GM19193 (cell line): Measurements from ENCODE around the gene SOHLH2.

Experiments
- POLR2A ChIP-seq: IDR thresholded peaks from 4 replicates; pipeline ENCODE4 v1.6.1; 2011; ENCODE audit not compliant: insufficient read depth, insufficient read length; ENCODE audit errors: extremely low read depth

SOHLH2 gene

DNA sequence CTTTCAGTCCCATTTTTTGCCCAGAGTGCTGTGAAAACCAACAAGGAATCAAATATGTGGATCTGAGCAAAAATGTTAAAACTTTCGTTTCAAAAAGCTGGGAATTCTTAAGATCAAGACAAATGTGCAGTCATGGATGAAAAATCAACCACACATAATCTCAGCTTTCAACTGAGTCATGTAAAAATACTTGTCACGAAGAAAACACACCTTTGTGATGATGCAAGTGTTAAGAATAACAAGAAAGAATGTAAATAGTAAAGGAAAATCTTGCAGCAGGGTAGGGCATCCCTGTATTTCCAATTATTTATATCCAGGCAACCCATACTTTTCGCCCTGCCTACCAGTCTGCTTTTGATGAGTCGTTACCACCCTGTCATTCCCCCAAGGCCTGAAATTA lies 55.7 kb downstream of the SOHLH2 start:
- TF ChIP-seq POLR2A: no peak

DNA sequence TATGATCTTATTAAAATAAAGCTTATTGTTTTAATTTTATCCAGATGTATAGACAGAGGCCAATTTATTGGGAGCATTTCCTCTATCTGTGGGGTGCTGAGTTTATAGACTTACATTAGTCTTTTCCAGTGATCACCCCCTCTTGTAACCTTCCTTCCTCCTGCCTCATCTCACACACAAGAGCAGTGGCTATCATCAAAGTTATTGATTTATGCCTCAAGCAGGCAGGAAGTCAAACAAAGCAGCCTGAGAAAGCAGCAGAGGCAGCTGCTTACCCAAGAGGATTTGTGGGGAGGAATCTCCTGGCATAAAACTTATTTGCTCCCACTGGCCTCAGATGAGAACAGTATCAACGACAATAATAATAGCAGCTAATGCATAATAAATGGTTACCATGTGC lies 56.9 kb downstream of the SOHLH2 start:
- TF ChIP-seq POLR2A: no peak

GRCh38 chr13:36154567-36155291 lies 59.6 kb downstream of the SOHLH2 start:
- TF ChIP-seq POLR2A: no peak

GRCh38 chr13:36151591-36151990 lies 62.8 kb downstream of the SOHLH2 start:
- TF ChIP-seq POLR2A: no peak

- TF ChIP-seq POLR2A: no peak
These were observed 65.9 kb downstream of the SOHLH2 start for GRCh38 chr13:36148446-36148845.

GRCh38 chr13:36147330-36147729 lies 67.0 kb downstream of the SOHLH2 start:
- no peak for TF ChIP-seq POLR2A

DNA sequence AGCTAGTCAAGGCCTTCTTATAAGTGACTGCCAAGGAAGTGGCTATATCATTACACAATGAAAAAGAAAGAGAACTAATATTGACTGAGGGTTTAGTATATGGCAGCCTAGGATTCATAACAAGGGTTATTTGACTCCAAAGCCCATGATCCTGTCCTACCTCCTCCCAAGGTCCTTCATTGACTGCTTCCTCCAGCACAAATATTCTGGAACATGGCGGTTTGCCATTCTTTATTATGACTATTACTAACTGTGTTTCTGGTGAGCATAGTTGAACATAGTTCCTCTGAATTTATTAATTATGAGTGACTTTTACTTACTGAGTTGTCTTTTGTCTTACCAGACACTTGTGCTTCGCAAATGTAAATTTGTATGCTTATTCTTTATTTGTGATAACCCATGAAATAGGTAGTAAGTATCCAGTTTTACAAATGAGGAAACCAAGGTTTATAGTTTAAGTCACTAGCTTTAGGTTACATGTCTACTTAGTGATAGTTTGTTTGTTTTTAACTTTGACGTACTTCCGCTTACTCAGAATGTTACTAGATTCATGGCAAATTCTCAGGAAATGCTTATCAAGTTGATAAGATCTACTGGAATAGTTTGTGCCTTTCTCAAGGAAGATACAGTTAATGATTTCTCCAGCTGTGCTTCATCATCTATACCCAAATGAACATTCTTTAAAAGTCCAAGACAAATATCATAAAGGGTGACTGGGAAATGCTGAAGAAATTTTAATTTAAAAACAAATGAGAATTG lies 67.7 kb downstream of the SOHLH2 start:
- no peak for TF ChIP-seq POLR2A

- no peak for TF ChIP-seq POLR2A
These were observed 70.6 kb downstream of the SOHLH2 start for GRCh38 chr13:36143738-36144137.

DNA sequence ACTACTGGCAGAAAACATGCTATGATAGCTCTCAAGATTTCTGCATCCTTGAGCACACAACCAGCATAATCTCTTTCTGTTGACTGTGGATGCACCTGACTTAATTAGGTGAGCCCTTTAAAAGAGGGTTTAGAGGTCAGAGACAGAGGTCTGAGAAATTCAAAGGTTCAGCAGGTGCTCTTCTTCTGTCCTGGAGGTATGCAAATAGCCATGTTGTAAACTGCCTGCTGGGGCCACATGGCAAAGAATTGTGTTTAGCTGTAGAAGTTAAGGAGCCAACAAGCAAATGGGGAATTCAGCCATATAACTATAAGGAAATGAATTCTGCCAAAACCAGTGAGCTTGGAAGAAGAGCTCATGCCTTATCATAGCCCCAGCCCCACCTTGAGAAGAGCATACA lies 71.6 kb downstream of the SOHLH2 start:
- TF ChIP-seq POLR2A: no peak

DNA sequence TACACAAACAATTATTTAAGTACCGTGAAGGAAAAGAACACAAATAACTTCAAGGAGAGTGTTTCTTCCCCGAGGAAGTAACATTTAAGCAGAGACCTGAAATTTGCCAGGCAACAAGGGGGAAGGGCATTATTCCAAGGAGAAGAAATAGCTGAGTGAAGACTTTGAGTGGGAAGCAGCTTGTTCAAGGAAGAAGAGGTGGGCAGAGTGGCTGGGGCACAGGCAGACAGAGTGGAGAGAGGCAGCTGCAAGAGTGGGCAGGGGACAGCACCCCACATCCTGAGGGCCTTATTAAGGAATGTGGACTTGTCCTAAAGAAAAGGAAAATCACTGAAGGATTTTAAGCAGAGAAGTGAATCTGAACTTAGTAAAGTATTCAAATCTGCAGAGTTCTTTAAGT lies 78.5 kb downstream of the SOHLH2 start:
- no peak for TF ChIP-seq POLR2A

GRCh38 chr13:36134632-36135031 lies 79.7 kb downstream of the SOHLH2 start:
- TF ChIP-seq POLR2A: no peak

DNA sequence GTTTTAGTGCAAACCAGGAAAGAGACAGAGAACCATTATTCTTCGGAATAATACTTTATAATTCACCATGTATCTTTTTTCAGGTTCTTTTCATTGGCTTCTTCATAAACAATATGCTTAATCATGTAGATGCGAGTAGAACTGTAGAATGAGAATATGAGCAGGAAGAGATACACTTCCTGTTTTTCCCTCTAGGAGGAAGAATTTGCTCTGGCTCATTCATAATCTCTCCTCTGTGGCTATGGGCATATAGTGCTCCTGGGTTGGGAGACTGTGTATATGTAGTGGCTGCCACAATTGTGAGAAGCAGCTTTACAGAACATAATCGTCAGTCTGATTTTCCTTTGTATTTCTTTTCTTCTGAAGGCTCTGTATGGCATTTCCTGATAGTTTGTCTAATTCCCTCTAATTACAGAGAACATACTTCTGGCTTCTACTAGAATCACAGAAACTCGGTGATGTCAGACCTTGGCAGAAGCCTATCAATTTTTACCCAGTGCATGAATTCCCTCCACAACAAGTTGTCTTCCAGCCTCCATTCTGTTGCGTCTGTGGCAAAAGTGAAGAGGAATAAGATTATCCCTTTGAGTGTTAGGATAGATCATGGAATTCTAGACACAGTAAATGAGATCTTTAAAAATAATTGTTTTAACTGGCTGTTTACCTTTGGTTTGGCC lies 80.3 kb downstream of the SOHLH2 start:
- TF ChIP-seq POLR2A: no peak

GRCh38 chr13:36132376-36132775 lies 82.0 kb downstream of the SOHLH2 start:
- no peak for TF ChIP-seq POLR2A

- TF ChIP-seq POLR2A: no peak
These were observed 82.4 kb downstream of the SOHLH2 start for GRCh38 chr13:36131931-36132297.

- TF ChIP-seq POLR2A: no peak
These were observed 83.0 kb downstream of the SOHLH2 start, which contains the start of gene DCLK1 for GRCh38 chr13:36131222-36131930. Gene DCLK1 (minus strand): TSS chr13:36131382.
